ENCODE data around the gene STK32B.

Gene STK32B

GRCh38 chr4:5448221-5448620, 396.9 kb downstream of the STK32B start:
- no peak for DNase-seq (ENCODE audit: low read depth)
- in situ Hi-C loops (cut with HindIII; ENCODE audit: low sequenced_read_pairs): no loop called here
- no peak for TF ChIP-seq CTCF (IDR thresholded peaks at IDR 0.05; ENCODE audit: low read depth, low read length, missing control alignments)
- no peak overlapping the region for H3K4me3 ChIP-seq (ENCODE audit: low read depth, low read length)

GRCh38 chr4:5451243-5451642, 400.0 kb downstream of the STK32B start:
- no peak overlapping the region for H3K4me3 ChIP-seq (ENCODE audit: low read depth, low read length)
- no peak for DNase-seq (ENCODE audit: low read depth)
- in situ Hi-C loops (cut with HindIII; ENCODE audit: low sequenced_read_pairs): no loop called here
- TF ChIP-seq CTCF (IDR thresholded peaks at IDR 0.05; ENCODE audit: low read depth, low read length, missing control alignments): no peak

GRCh38 chr4:5452156-5452555, 400.9 kb downstream of the STK32B start:
- in situ Hi-C loops (cut with HindIII; ENCODE audit: low sequenced_read_pairs): no loop called here
- no peak overlapping the region for H3K4me3 ChIP-seq (ENCODE audit: low read depth, low read length)
- TF ChIP-seq CTCF (IDR thresholded peaks at IDR 0.05; ENCODE audit: low read depth, low read length, missing control alignments): no peak
- DNase-seq (ENCODE audit: low read depth): no peak

- H3K4me3 ChIP-seq (ENCODE audit: low read depth, low read length): no peak overlapping the region
- DNase-seq (ENCODE audit: low read depth): no peak
- in situ Hi-C loops (cut with HindIII; ENCODE audit: low sequenced_read_pairs): no loop called here
- no peak for TF ChIP-seq CTCF (IDR thresholded peaks at IDR 0.05; ENCODE audit: low read depth, low read length, missing control alignments)
These were observed 403.8 kb downstream of the STK32B start for GRCh38 chr4:5455003-5455585.

GRCh38 chr4:5456296-5456845, 405.1 kb downstream of the STK32B start:
- H3K4me3 ChIP-seq (ENCODE audit: low read depth, low read length): no peak overlapping the region
- no peak for TF ChIP-seq CTCF (IDR thresholded peaks at IDR 0.05; ENCODE audit: low read depth, low read length, missing control alignments)
- DNase-seq (ENCODE audit: low read depth): no peak
- in situ Hi-C loops (cut with HindIII; ENCODE audit: low sequenced_read_pairs): no loop called here

GRCh38 chr4:5458676-5459075, 407.4 kb downstream of the STK32B start:
- no peak overlapping the region for H3K4me3 ChIP-seq (ENCODE audit: low read depth, low read length)
- in situ Hi-C loops (cut with HindIII; ENCODE audit: low sequenced_read_pairs): no loop called here
- TF ChIP-seq CTCF (IDR thresholded peaks at IDR 0.05; ENCODE audit: low read depth, low read length, missing control alignments): no peak
- no peak for DNase-seq (ENCODE audit: low read depth)

All from astrocyte of the cerebellum (primary cell).